K562 (cell line): Measurements from ENCODE around the gene HSPB2. TPM values are rescaled to one million over a fixed set of nuclear protein-coding genes. Genes with fewer than 3 reads are reported as not detected.

ENCODE experiments used
- ATAC-seq: fragments of 200-7000 bp; cut with Tn5 transposase; 3 replicates; pipeline ENCODE4 v1.9.1; 2020; ENCODE audit warnings: moderate library complexity
- BruUV-seq: library from RNA; stranded (reverse); fragments of 400-500 nt; replicated peaks from 2 replicates; lab custom pipeline; 2021; lab: Mats Ljungman, UMichigan
- CTCF ChIA-PET: fragments of 300-600 bp; formaldehyde crosslinking; extraction: SDS; loops from one replicate; lab custom pipeline; 2021; ENCODE audit warnings: low intra/inter-chr PET ratio; lab: Yijun Ruan, JAX
- POLR2A ChIA-PET: fragments of 300-600, 350-650 bp; sonication (Branson Sonifier 250); formaldehyde crosslinking; extraction: SDS; loops from one replicate; lab custom pipeline; 2021; ENCODE audit warnings: antibody characterized with exemption, inconsistent platforms; lab: Yijun Ruan, JAX
- DNase-seq, 4 experiments: peaks; one replicate each; pipeline versions ENCODE4 v3.0.0 to v3.0.0-alpha.2; 2011 to 2018; ENCODE audit warnings: low spot score in 3 of 4, mixed read lengths in 3 of 4; ENCODE audit errors: extremely low read depth in 1 of 4
- FAIRE-seq: peaks from 2 replicates; lab custom pipeline; 2011; peaks lifted over from hg19 to GRCh38; lab: Jason Lieb, UNC
- H2AFZ ChIP-seq: 2 replicates; pipeline ENCODE4 v1.6.0; 2011; ENCODE audit warnings: low read depth, low read length, control low read depth, inconsistent platforms
- H3K27ac ChIP-seq: fragments of 200-600 bp; 3 replicates; pipeline ENCODE4 v1.8.0; 2011; ENCODE audit warnings: low read depth, mild to moderate bottlenecking, control low read depth, inconsistent platforms, low read length, moderate library complexity, mixed read lengths; ENCODE audit errors: extremely low read depth
- H3K27me3 ChIP-seq, 2 experiments: fragments of 300-600 bp in 1 of 2; 2 replicates in 1 of 2; 3 replicates in 1 of 2; pipeline versions ENCODE4 v1.6.0 to v1.8.0; 2011; ENCODE audit warnings: inconsistent platforms in 2 of 2, low read length in 2 of 2, mild to moderate bottlenecking in 1 of 2, mixed read lengths in 1 of 2, moderate library complexity in 1 of 2; ENCODE audit not compliant: control insufficient read depth in 2 of 2, insufficient read depth in 2 of 2
- H3K36me3 ChIP-seq: fragments of 300-600 bp; 3 replicates; pipeline ENCODE4 v1.8.0; 2011; ENCODE audit warnings: mild to moderate bottlenecking, low read length, inconsistent platforms; ENCODE audit not compliant: control insufficient read depth, insufficient read depth
- H3K4me1 ChIP-seq, 2 experiments: fragments of 200-600 bp in 1 of 2; replicated peaks in 1 of 2; 2 replicates in 1 of 2; 3 replicates in 1 of 2; pipeline versions ENCODE4 v1.5.1 to v1.8.0; 2011; ENCODE audit warnings: inconsistent platforms in 2 of 2, low read length in 2 of 2, mild to moderate bottlenecking in 1 of 2, mixed read lengths in 1 of 2, moderate library complexity in 1 of 2; ENCODE audit not compliant: control insufficient read depth in 2 of 2, insufficient read depth in 2 of 2
- H3K4me2 ChIP-seq: 2 replicates; pipeline ENCODE4 v1.6.1; 2011; ENCODE audit warnings: low read length, control low read depth, inconsistent platforms, mixed read lengths; ENCODE audit not compliant: insufficient read depth
- H3K4me3 ChIP-seq: fragments of 200-600 bp; sonication (generic), shearing (Covaris generic); 2 replicates; pipeline ENCODE4 v1.5.1; 2016; ENCODE audit warnings: control low read depth, inconsistent platforms
- H3K79me2 ChIP-seq: fragments of 200-600 bp; 3 replicates; pipeline ENCODE4 v1.8.0; 2011; ENCODE audit warnings: low read length, inconsistent platforms; ENCODE audit not compliant: control insufficient read depth, insufficient read depth
- H3K9ac ChIP-seq, 2 experiments: 2 replicates each; pipeline versions ENCODE4 v1.6.0 to v1.6.1; 2011; ENCODE audit warnings: low read depth in 2 of 2, low read length in 2 of 2, control low read depth in 1 of 2, inconsistent platforms in 1 of 2, mild to moderate bottlenecking in 1 of 2, mixed read lengths in 1 of 2; ENCODE audit not compliant: insufficient read depth in 1 of 2
- H3K9me1 ChIP-seq: one replicate; pipeline ENCODE4 v1.6.0; 2011; ENCODE audit warnings: inconsistent platforms, mild to moderate bottlenecking, low read length, moderate library complexity; ENCODE audit not compliant: control insufficient read depth, insufficient read depth
- H3K9me3 ChIP-seq: replicated peaks from 2 replicates; pipeline ENCODE4 v1.5.1; 2011; ENCODE audit warnings: low read depth, low read length, inconsistent platforms; ENCODE audit not compliant: control insufficient read depth, insufficient read depth
- H4K20me1 ChIP-seq: replicated peaks from 2 replicates; pipeline ENCODE4 v1.6.1; 2011; ENCODE audit warnings: low read length, inconsistent platforms, mixed read lengths; ENCODE audit not compliant: control insufficient read depth, insufficient read depth
- AFF1 ChIP-seq, 2 experiments: fragments of 450-650 bp; IDR thresholded peaks; 2 replicates each; pipeline ENCODE4 v1.6.1; 2018; ENCODE audit warnings: mild to moderate bottlenecking in 2 of 2, low read depth in 1 of 2; ENCODE audit not compliant: partially characterized antibody in 2 of 2
- CTBP1 ChIP-seq: fragments of 450-650 bp; IDR thresholded peaks from 2 replicates; pipeline ENCODE4 v1.6.1; 2016; ENCODE audit warnings: borderline replicate concordance
- DACH1 ChIP-seq: fragments of 450-650 bp; IDR thresholded peaks from 2 replicates; pipeline ENCODE4 v1.6.1; 2018; ENCODE audit not compliant: partially characterized antibody
- FOSL1 ChIP-seq: fragments of 200-800 bp; sonication (Bioruptor generic); conservative IDR thresholded peaks from 2 replicates; pipeline ENCODE4 v1.6.1; 2016; ENCODE audit warnings: missing genetic modification characterization, missing compliant biosample characterization
- FUS ChIP-seq: fragments of 200-400 bp; formaldehyde crosslinking; optimal IDR thresholded peaks from 2 replicates; pipeline ENCODE3; 2017; ENCODE audit warnings: low read depth, low read length
- GABPA ChIP-seq: fragments of 200-800 bp; sonication (Bioruptor generic); conservative IDR thresholded peaks from 2 replicates; pipeline ENCODE4 v1.6.1; 2016; ENCODE audit warnings: low read depth, missing genetic modification characterization, missing compliant biosample characterization
- PHF20 ChIP-seq: fragments of 450-650 bp; IDR thresholded peaks from 2 replicates; pipeline ENCODE4 v1.6.1; 2018; ENCODE audit not compliant: partially characterized antibody
- PHF8 ChIP-seq: fragments of 200-600 bp; sonication (generic); IDR thresholded peaks from 2 replicates; pipeline ENCODE4 v1.6.1; 2012; ENCODE audit warnings: mixed run types, mild to moderate bottlenecking, inconsistent platforms, low read length, moderate library complexity, borderline replicate concordance
- RFX7 ChIP-seq: fragments of 250-450 bp; sonication (Bioruptor Pico); IDR thresholded peaks from 2 replicates; pipeline ENCODE4 v1.5.1; 2021; ENCODE audit warnings: mild to moderate bottlenecking
- U2AF2 ChIP-seq: fragments of 200-400 bp; formaldehyde crosslinking; optimal IDR thresholded peaks from 2 replicates; pipeline ENCODE3; 2017; ENCODE audit warnings: low read depth, mild to moderate bottlenecking, low read length
- ZBTB33 ChIP-seq: sonication (generic); formaldehyde crosslinking; IDR thresholded peaks from 2 replicates; pipeline ENCODE4 v1.8.1; 2023; ENCODE audit warnings: mild to moderate bottlenecking, missing genetic modification reagents
- ZNF395 ChIP-seq: fragments of 200-800 bp; sonication (Bioruptor generic); IDR thresholded peaks from 2 replicates; pipeline ENCODE4 v1.6.1; 2017; ENCODE audit warnings: missing genetic modification characterization, missing compliant biosample characterization
- WGBS: fragments of 100-300 bp; shearing (Covaris generic); methylation state at CpG from one replicate; pipeline ENCODE4 v1.1.6; 2016; ENCODE audit warnings: low coverage, mixed read lengths; ENCODE audit not compliant: insufficient coverage; ENCODE audit errors: missing lambda C conversion rate; 5-methylcytosine and 5-hydroxymethylcytosine counted together
- in situ Hi-C: fragments of 300-500 bp; cut with MboI; formaldehyde crosslinking; loops from 4 replicates; pipeline ENCODE4 v1.15.0; 2018; ENCODE audit warnings: inconsistent platforms, mixed read lengths
- intact Hi-C: fragments of 100-400 bp; cut with micrococcal nuclease; formaldehyde crosslinking; loops from 2 replicates; pipeline ENCODE4 v1.14.2; 2022
- polyA plus RNA-seq, 8 experiments: library from polyadenylated mRNA; depleted of rRNA in 4 of 8; stranded (reverse) in 5 of 8; unstranded in 3 of 8; fragments of >200 nt; fragmentation: Nextera tagmentation in 2 of 8; fragmentation: Illumina TruSeq in 1 of 8; extraction: Ambion mirVana in 2 of 8; extraction: Trizol in 1 of 8; gene quantifications; 2 replicates each; pipeline versions ENCODE4 v1.2.1 to v1.2.3, GENCODE V29; 2011 to 2014; ENCODE audit warnings: inconsistent platforms in 1 of 8, missing spikeins in 1 of 8
- total RNA-seq, 7 experiments: library from RNA; depleted of rRNA in 6 of 7; stranded (reverse); fragments of >200 nt in 6 of 7; fragmentation: Illumina TruSeq in 2 of 7; extraction: Trizol in 2 of 7; gene quantifications; 2 replicates each; pipeline versions ENCODE4 v1.2.1 to v1.2.3, GENCODE V29; 2011 to 2021; ENCODE audit warnings: low replicate concordance in 1 of 7

The HSPB2 gene
- total and polyA plus RNA-seq, 9 of the 15 experiments (the other 6 are each of a cell fraction or from before 2014, with no cell fraction given), result 0.06 to 0.35 (median 0.11) TPM; not detected in 5

GRCh38 chr11:111918390-111919256 is 6.1 kb downstream of the HSPB2 start, which contains the start of gene C11orf52 (continued):
- peak; percentile 27; the same call in 1 of the 2 replicates for TF ChIP-seq PHF8
- TF ChIP-seq PHF20, result peak; percentile 47
- peak; percentile 22 for TF ChIP-seq DACH1
- TF ChIP-seq FOSL1 (tag), result no peak
- no peak for TF ChIP-seq U2AF2
- TF ChIP-seq CTBP1, result peak; percentile 22; the same call in 1 of the 2 replicates
- peak; percentile 20; the same call in 1 of the 2 replicates for TF ChIP-seq ZBTB33 (CRISPR knock-in tag)

- no peaks in the 10 kb centered on the region for H3K36me3 ChIP-seq
- ChIA-PET POLR2A (no interaction called here), CTCF (no interaction called here)
- H3K4me3 ChIP-seq, result no peak overlapping the region
- ATAC-seq (no peak), DNase-seq (no peak), FAIRE-seq (no peak)
- in situ Hi-C loops, result no loop called here
- H2AFZ ChIP-seq, result no peak overlapping the region
- H3K4me2 ChIP-seq, result no peak overlapping the region
- no peaks in the 10 kb centered on the region for H3K9me3 ChIP-seq
- no peaks in the 10 kb centered on the region for H3K27me3 ChIP-seq
- no TSS peak for BruUV-seq
- no peak overlapping the region for H3K27ac ChIP-seq
- 86% methylated on average over 2 of the region's 2 CpGs for WGBS
- no peaks in the 10 kb centered on the region for H4K20me1 ChIP-seq
- peaks cover 18 to 25% of the 10 kb centered on the region in 2 experiments for H3K4me1 ChIP-seq
- H3K79me2 ChIP-seq, result no peaks in the 10 kb centered on the region
- intact Hi-C loops, result no loop called here
- H3K9ac ChIP-seq, result no peak overlapping the region
- no peaks in the 10 kb centered on the region for H3K9me1 ChIP-seq
- TF ChIP-seq FUS (no peak), AFF1 (IDR thresholded peaks at IDR 0.05; ENCODE audit: low read depth in 1 of 2, partially characterized antibody in 2 of 2) (no peak), GABPA (tag) (no peak), ZNF395 (no peak), RFX7 (CRISPR knock-in tag) (no peak)
These were observed 8.4 kb downstream of the HSPB2 start for GRCh38 chr11:111920908-111921307.
